H1 (cell line): Measurements from ENCODE around the gene LRRC8D. TPM values are rescaled to one million over a fixed set of nuclear protein-coding genes. Genes with fewer than 3 reads are reported as not detected.

Experiments used
- CHD1 ChIP-seq: IDR thresholded peaks from 2 replicates; pipeline ENCODE4 v1.6.1; 2012; ENCODE audit warnings: low read depth, low read length, improper control_type of control experiment
- HDAC2 ChIP-seq, 2 experiments: fragments of 300-600 bp in 1 of 2; sonication (generic) in 1 of 2; IDR thresholded peaks; 2 replicates each; pipeline ENCODE4 v1.6.1; 2011 to 2012; ENCODE audit warnings: low read depth in 2 of 2, low read length in 2 of 2, mild to moderate bottlenecking in 2 of 2, moderate library complexity in 2 of 2, borderline replicate concordance in 1 of 2, inconsistent platforms in 1 of 2
- PHF8 ChIP-seq: fragments of 200-600 bp; sonication (generic); conservative IDR thresholded peaks from 2 replicates; pipeline ENCODE4 v1.7.1; 2012; ENCODE audit warnings: low read depth, mild to moderate bottlenecking, inconsistent platforms, low read length, moderate library complexity
- POLR2AphosphoS5 ChIP-seq: IDR thresholded peaks from 2 replicates; pipeline ENCODE4 v1.6.1; 2011; ENCODE audit warnings: low read depth, low read length
- RAD21 ChIP-seq, 2 experiments: IDR thresholded peaks in 1 of 2; conservative IDR thresholded peaks in 1 of 2; 2 replicates each; pipeline ENCODE4 v1.6.1; 2011; ENCODE audit warnings: low read depth in 2 of 2, low read length in 2 of 2, improper control_type of control experiment in 1 of 2, inconsistent platforms in 1 of 2, mild to moderate bottlenecking in 1 of 2, moderate library complexity in 1 of 2
- TAF7 ChIP-seq: optimal IDR thresholded peaks from 2 replicates; pipeline ENCODE3; 2011; ENCODE audit warnings: low read depth, mild to moderate bottlenecking, inconsistent platforms, low read length, moderate library complexity, borderline replicate concordance
- polyA plus RNA-seq, 7 experiments: library from polyadenylated mRNA; depleted of rRNA in 3 of 7; stranded (reverse) in 5 of 7; unstranded in 2 of 7; fragments of >200 nt in 5 of 7; fragments of 200-250 nt in 2 of 7; gene quantifications; 1 replicate in 5 of 7; 2 replicates in 1 of 7; 4 replicates in 1 of 7; pipeline versions ENCODE4 v1.2.1 to v1.2.3, GENCODE V29; 2011 to 2013; ENCODE audit warnings: missing spikeins in 2 of 7, mixed read lengths in 2 of 7
- total RNA-seq: library from RNA; stranded (reverse); fragmentation: NEBNext Ultra II Directional; extraction: Animal tissue kit (Norgen Biotek cat#: 25700); gene quantifications from 2 replicates; pipeline ENCODE4 v1.2.1, GENCODE V29; 2021
- TF ChIP-seq, protein P1 (sequence below): IDR thresholded peaks from 2 replicates; pipeline ENCODE4 v1.6.1; 2011; ENCODE audit warnings: low read depth, mild to moderate bottlenecking, low read length; ENCODE audit not compliant: insufficient read depth

The LRRC8D gene
- total and polyA plus RNA-seq, 2 of the 8 experiments (the other 6 are each of a cell fraction or from before 2014, with no cell fraction given) = 42.0 to 58.5 TPM

DNA sequence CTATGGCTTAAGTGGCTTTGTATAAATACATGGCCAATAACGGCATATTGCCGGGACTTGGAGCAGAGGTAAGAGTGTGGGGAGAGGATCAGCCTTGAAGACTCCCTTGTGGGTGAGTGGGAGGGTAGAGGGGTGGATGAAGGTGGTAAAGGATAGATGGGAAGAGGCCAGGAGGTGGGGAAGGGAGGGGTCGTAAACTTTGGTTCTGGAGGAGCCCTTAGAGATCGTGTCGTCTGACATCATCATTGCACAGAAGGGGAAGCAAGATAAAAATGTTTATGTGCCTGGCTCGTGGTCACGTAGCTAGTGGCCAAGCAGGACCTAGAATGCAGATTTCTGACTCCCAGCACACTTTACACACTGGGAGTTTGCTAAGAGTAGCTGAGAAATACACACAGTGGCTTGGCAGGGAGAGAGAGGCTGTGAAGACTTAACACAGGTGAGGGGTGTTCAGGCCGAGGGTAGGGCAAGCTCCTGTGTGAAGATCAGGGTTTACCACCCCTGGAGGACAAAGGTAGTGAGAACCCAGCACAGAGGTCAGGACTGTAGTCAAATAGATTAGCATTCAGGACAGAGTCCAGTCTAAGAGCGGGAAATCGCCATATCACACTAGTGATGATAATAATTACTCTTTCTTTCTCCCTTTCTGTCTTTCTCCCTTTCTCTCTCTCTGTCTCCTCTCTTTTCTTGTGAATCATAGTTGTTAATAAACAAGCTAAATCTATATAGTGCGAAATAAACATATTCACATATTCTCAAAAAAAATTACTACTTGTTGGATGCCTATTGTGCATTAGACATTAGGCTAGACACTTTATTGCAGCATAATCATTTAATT, 75.5 kb downstream of the LRRC8D start (continued):
- TF ChIP-seq RAD21 (IDR thresholded peaks at IDR 0.05 in 1 of 2, conservative IDR thresholded peaks at IDR 0.05 in 1 of 2; ENCODE audit: low read depth in 2 of 2, low read length in 2 of 2) = no peak
- TF ChIP-seq PHF8 = no peak
- no peak for TF ChIP-seq POLR2AphosphoS5
- no peak for TF ChIP-seq TAF7
- no peak for TF ChIP-seq HDAC2 (IDR thresholded peaks at IDR 0.05; ENCODE audit: borderline replicate concordance in 1 of 2, low read depth in 2 of 2, low read length in 2 of 2)
- TF ChIP-seq, protein P1, sequence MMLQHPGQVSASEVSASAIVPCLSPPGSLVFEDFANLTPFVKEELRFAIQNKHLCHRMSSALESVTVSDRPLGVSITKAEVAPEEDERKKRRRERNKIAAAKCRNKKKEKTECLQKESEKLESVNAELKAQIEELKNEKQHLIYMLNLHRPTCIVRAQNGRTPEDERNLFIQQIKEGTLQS = no peak
- no peak for TF ChIP-seq CHD1
